Measurements from ENCODE around the gene CFAP46.
"Not testable (repeated sequence)": the region's sequence is repeated elsewhere in the genome, so short reads cannot be mapped to it uniquely, and the experiment has no call there.

Gene CFAP46

GRCh38 chr10:132860532-132860931 is 81.8 kb downstream of the CFAP46 start:
- no peak for DNase-seq

GRCh38 chr10:132859084-132859855 is 83.1 kb downstream of the CFAP46 start:
- DNase-seq, result no peak

GRCh38 chr10:132858121-132859081 is 84.0 kb downstream of the CFAP46 start:
- DNase-seq, result no peak

GRCh38 chr10:132856869-132857524 is 85.4 kb downstream of the CFAP46 start:
- no peak for DNase-seq

DNA sequence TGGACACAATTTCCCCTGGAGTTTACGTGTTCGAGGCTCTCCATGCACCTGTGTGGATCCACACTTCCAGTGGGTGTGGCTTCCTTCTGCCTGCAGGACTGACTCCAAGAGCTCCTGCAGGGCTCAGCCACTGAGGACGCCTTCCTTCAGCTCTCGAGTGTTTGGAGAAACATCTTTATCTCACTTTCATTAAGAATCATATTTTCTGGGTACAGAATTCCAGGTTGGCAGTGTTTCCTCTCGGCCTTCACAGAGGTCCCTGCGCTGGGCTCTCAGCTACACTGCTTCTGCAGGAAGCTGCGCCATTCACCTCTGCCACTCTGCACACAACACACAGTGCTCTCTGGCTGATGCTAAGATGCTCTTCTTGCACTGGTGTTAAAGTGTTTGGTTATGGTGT is 86.5 kb downstream of the CFAP46 start:
- DNase-seq, result no peak

- no peak for DNase-seq
Measured at GRCh38 chr10:132851451-132851850, 90.9 kb downstream of the CFAP46 start.

GRCh38 chr10:132850896-132851295 is 91.5 kb downstream of the CFAP46 start:
- DNase-seq, result no peak

DNA sequence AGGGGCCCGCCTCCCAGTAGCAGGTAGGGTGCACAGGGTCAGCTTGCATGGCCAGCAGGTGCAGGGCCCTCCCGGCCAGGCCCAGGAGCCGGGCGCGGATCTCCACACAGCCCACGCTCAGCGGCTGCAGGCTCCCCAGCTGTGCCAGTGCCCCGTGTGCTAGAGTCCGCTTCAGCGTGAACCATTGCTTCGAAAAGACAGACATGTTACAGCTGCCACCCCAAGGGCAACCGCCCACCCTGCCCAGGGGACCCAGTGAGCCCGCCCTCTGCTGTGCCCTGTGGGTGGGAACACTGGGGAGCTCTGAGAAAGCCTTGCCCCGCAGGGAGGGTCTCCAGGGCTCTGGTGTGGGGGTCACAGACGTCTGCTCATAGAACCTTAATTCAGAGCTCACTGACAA is 92.1 kb downstream of the CFAP46 start:
- DNase-seq, result no peak

GRCh38 chr10:132849546-132850031 is 92.8 kb downstream of the CFAP46 start:
- DNase-seq, result no peak

- DNase-seq, result no peak
Measured at GRCh38 chr10:132848951-132849545, 93.3 kb downstream of the CFAP46 start.

GRCh38 chr10:132848291-132848701 is 94.1 kb downstream of the CFAP46 start:
- no peak for DNase-seq

- no peak for DNase-seq
Measured at GRCh38 chr10:132847856-132848255, 94.5 kb downstream of the CFAP46 start.

DNA sequence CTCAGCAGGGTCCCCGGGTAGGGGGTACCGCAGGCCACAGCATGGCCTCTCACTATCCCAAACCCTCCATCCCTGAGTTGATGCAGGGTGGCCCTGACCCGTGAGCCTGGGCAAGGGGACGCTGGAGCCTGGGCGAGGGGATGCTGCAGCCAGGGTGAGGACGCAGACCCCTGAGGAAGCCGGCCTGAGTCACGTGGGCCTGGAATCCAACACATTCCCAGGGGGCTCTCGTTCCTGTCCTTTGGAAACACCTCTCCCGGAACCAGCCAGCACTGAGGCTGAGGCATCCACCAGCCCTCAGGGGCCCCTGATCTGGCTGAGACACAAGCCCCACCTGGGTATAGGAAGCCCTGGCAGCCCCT is 95.0 kb downstream of the CFAP46 start:
- no peak for DNase-seq

- DNase-seq, result no peak
Measured at GRCh38 chr10:132846631-132847415, 95.5 kb downstream of the CFAP46 start.

- DNase-seq, result no peak
Measured at GRCh38 chr10:132845780-132846595, 96.4 kb downstream of the CFAP46 start.

DNA sequence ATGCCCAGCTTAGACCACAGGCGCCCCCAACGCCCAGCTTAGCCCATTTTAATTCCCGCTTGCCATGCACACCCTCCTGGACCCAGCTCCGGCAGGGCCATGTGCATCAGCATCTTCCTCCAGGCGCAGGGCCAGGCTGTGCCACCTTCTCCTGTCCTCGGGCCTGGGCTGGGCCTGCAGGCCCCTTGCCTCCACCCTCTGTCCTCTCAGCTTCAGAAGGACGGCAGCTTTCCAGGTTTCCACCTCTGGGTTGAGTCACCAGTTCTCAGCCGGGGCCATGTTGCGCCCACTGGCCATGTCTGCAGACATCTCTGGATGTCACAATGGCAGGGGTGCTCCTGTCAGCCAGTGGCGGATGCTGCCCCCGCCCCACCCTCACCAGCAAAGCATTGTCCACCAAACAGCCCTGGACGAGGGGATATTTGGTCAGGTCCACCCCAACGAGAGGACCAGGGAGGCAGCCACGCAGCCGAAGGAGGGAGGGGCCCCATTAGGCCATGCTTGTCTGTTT is 97.3 kb downstream of the CFAP46 start:
- DNase-seq, result no peak

- DNase-seq, result no peak
Measured at GRCh38 chr10:132844069-132844809, 98.1 kb downstream of the CFAP46 start.

DNA sequence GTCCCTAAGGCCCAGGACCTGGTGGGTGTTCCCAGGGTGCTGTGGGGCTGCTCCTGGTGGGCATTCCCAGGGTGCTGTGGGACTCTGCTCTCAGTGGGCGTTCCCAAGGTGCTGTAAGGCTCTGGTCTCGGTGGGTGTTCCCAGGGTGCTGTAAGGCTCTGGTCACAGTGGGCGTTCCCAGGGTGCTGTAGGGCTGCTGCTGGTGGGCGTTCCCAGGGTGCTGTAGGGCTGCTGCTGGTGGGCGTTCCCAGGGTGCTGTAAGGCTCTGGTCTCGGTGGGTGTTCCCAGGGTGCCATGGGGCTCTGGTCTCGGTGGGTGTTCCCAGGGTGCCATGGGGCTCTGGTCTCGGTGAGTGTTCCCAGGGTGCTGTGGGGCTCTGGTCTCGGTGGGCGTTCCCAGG is 99.1 kb downstream of the CFAP46 start:
- DNase-seq, result not testable (repeated sequence)

DNA sequence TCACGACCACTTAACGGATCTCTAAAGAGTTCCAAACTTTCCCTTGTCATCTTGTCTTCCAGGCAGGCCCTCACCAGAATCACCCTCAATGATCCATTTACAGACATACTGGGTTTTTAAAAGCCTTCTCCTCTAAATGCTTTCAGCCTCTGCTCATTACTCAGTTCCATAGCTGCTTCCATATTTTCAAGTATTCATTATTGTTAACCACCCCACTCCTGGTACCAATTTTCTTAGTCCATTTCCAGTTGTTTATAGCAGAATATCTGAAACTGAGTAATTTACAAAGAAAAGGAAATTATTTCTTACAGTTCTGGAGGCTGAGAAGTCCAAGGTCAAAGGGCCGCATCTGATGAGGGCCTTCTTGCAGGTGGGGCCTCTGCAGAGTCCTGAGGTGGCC is 100.0 kb downstream of the CFAP46 start:
- no peak for DNase-seq

- no peak for DNase-seq
Measured at GRCh38 chr10:132841615-132841975, 100.8 kb downstream of the CFAP46 start.

Measured in NCI-H187 treated with DMSO at 0.1 percent for 48 hours (cell line).